Neural cell (in vitro differentiated cells): Measurements from ENCODE around the gene CGB3.

Experiments
- EZH2 ChIP-seq: fragments of 200-600, 300-800 bp; shearing (Covaris generic), sonication (generic); IDR thresholded peaks from 2 replicates; pipeline ENCODE4 v1.6.1; 2014; ENCODE audit warnings: antibody characterized with exemption, low read length, borderline replicate concordance, mild to moderate bottlenecking; ENCODE audit not compliant: insufficient read depth, poor library complexity, severe bottlenecking
- POLR2AphosphoS5 ChIP-seq: IDR thresholded peaks from 2 replicates; pipeline ENCODE4 v1.6.1; 2012
- SMC3 ChIP-seq: fragments of 450-650 bp; conservative IDR thresholded peaks from 2 replicates; pipeline ENCODE4 v1.6.1; 2014; ENCODE audit warnings: antibody characterized with exemption, mild to moderate bottlenecking, moderate library complexity; ENCODE audit not compliant: poor library complexity
- TAF1 ChIP-seq: IDR thresholded peaks from 2 replicates; pipeline ENCODE4 v1.6.1; 2012; ENCODE audit warnings: low read depth
- TF ChIP-seq, protein P1 (sequence below): fragments of 450-650 bp; IDR thresholded peaks from 2 replicates; pipeline ENCODE4 v1.5.1; 2014; ENCODE audit warnings: antibody characterized with exemption, mild to moderate bottlenecking, moderate library complexity; ENCODE audit not compliant: poor library complexity, severe bottlenecking

DNA sequence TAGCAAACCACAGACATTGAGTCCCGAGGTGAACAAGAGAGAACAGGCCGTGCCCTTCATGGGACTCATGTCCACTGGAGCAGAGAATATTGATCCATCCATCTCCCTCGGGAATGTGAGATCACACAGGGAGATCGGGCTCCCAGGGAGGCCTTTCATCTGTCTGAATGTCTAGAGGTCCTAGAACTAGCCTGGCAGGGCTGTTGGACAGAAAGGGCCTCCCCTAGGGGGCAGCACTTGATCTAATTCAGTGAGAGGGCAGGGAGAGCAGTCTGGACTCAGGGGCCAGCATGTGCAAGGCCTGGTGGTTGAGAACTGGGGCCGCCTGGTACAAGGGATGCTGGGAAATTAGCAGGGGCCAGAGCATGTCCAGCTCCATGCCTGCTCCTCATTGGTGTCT is 26.2 kb downstream of the CGB3 start:
- TF ChIP-seq, protein P1, sequence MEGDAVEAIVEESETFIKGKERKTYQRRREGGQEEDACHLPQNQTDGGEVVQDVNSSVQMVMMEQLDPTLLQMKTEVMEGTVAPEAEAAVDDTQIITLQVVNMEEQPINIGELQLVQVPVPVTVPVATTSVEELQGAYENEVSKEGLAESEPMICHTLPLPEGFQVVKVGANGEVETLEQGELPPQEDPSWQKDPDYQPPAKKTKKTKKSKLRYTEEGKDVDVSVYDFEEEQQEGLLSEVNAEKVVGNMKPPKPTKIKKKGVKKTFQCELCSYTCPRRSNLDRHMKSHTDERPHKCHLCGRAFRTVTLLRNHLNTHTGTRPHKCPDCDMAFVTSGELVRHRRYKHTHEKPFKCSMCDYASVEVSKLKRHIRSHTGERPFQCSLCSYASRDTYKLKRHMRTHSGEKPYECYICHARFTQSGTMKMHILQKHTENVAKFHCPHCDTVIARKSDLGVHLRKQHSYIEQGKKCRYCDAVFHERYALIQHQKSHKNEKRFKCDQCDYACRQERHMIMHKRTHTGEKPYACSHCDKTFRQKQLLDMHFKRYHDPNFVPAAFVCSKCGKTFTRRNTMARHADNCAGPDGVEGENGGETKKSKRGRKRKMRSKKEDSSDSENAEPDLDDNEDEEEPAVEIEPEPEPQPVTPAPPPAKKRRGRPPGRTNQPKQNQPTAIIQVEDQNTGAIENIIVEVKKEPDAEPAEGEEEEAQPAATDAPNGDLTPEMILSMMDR = no peak
- no peak for TF ChIP-seq POLR2AphosphoS5
- TF ChIP-seq TAF1 = no peak
- no peak for TF ChIP-seq EZH2
- TF ChIP-seq SMC3 = no peak
